Measurements from ENCODE around the gene INPP4B.

INPP4B gene

GRCh38 chr4:142452161-142452855 is 393.8 kb downstream of the INPP4B start:
- DNase-seq = no peak

- no peak for DNase-seq
Measured at GRCh38 chr4:142449771-142450373, 396.2 kb downstream of the INPP4B start.

DNA sequence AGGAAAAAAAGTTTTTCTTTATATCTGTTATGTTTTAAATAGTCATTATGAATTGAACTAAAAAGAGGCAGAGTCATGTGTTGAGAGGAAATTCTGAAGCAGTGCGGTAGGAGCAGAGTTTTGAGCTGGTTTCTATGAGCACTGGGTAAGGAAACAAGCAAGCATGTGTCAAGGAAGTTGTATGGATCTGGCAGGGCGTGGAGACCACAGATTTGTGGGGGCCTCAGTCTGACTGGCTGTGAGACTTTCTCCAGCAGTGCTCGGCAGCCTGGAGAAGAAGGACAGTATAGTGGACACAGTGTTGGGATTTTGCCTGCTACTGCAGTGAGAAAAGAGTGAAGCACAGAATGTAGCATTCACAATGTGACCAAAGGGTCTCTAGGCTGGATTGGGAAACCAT is 399.1 kb downstream of the INPP4B start:
- no peak for DNase-seq

GRCh38 chr4:142443469-142443868 is 402.6 kb downstream of the INPP4B start:
- DNase-seq = no peak

- DNase-seq = no peak
Measured at GRCh38 chr4:142440093-142440492, 406.0 kb downstream of the INPP4B start.

DNA sequence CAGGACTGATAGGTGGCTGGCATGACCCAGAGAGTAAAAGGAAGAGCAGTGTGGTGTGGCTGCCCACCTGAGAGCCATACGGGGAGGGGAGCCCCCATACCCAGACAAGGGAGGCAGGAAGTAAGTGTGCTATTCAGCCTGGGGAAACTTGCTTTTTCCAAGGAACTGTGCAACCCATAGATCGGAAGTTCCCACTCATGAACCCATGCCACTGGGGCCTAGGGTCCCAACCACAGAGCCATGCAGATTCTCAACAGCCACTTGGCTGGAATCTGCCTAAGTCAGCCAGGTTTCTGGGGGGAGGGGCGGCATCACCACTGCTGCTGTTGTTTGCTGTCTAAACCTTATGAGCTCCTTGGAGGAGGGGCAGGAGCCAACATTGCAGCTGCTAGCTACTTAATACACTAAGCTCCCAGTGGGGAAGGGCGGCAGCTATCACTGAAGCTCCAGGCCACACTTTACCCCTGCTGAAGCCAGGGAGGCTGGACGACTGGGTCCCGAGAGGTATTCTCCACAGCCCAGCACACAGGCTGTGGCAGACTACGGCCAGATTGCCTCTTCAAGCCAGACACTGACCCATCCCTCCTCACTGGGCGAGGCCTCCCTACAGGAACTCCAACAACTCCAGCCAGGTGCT is 410.4 kb downstream of the INPP4B start:
- DNase-seq = no peak

DNA sequence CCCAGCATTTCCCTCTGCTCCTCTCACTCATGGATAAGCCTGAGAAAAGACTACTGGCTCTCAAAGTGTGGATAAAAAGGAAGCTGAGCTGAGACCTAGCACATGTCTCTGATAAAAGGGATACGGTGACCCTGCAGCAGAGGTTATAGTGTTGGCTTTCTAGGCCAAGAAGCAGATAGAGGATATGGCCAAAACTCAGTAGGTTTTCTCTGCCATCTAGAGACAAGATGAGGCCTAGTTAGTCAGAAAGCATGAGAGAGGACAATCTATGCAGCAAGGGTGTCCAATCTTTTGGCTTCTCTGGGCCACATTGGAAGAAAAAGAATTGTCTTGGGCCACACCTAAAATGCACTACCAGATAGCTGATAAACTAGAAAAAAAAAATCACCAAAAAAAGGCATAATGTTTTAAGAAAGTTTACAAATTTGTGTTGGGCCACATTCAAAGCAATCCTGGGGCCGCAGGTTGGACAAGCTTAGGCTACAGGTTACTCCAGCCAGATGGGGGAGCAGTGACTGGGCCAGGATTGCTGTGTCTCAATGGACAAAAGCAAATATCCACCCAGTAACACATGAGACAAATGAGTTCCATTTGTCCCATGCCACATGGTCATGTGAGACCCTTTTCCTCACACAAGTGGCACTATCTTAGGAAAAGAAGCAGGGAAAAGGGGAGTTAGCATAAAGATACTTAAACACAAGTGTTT is 411.4 kb downstream of the INPP4B start:
- no peak for DNase-seq

- no peak for DNase-seq
Measured at GRCh38 chr4:142428715-142429114, 417.4 kb downstream of the INPP4B start.

DNA sequence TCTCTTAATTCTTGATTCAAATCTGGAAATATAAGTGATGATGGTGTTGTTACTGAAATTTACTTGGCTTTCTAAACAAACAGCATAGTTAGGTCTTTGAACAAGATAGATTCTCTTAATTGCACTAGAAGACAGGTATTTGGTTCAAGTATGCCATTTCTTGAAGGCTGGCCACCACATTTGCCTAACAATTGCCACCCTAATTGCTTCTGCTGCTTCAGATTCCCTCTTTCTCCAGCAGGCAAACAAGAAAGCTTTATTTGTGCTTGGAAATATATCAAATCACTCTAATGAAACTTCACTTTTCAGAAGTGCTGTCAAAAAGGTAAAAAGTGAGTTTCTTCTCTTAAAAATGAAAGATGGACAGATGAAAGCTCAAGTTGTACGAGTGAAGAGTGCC is 418.6 kb downstream of the INPP4B start:
- no peak for DNase-seq

GRCh38 chr4:142423861-142424260 is 422.2 kb downstream of the INPP4B start:
- no peak for DNase-seq

DNA sequence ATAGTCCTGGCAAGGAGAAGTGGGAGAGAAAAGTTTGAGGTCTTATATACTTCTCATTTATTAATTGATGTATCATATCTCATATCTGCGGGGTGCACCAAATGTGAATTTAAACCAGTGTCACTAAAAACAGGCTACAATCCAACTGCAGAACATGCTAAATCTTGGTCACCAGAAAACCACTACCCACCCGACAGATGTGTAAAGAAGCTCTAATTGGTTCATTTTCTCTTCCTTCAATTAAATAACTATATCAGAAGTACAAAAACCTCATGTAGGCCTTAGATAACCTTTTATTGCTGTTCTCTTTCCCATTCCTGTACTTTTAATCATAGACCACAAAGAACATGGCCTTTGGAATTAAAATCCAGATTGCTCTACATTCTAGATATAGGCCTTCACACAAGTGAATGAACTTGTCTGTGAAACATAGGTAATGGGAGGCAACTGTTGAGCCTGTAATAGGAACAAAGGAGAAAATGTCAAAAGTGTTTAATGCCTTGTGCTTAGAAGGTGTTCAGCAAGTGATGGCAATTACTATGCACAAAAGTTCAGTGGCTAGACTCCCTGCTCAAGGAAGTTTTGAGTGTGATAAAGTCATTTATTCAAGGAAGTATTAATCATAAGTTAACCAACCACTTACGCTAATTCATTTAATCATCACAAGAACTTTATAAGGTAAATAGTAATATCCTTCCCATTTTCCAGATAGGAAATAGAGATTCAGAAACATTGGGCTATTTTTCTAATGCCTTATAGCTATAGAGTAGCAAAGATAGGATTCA is 425.6 kb downstream of the INPP4B start:
- DNase-seq = no peak

DNA sequence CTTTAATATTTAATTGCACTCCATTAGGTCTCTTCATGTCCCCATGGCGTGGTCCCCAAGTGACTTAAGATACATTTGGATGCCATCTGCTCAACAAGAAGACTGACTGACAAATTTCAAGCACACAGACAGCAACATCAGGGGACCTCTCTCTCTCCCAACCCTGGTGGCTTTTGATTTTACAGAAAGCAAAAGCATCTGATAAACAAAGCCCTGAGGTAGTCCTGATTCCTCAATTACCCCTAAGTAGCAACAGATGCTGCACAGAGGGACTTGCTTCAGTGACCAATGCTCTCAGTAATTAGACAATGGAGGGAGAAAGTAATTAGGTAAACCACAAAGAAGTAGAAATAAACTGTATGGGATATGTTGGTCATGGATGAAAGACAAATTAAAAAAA is 426.4 kb downstream of the INPP4B start:
- DNase-seq = no peak

GRCh38 chr4:142418697-142419096 is 427.4 kb downstream of the INPP4B start:
- DNase-seq = no peak

GRCh38 chr4:142416711-142417275 is 429.3 kb downstream of the INPP4B start:
- no peak for DNase-seq

DNA sequence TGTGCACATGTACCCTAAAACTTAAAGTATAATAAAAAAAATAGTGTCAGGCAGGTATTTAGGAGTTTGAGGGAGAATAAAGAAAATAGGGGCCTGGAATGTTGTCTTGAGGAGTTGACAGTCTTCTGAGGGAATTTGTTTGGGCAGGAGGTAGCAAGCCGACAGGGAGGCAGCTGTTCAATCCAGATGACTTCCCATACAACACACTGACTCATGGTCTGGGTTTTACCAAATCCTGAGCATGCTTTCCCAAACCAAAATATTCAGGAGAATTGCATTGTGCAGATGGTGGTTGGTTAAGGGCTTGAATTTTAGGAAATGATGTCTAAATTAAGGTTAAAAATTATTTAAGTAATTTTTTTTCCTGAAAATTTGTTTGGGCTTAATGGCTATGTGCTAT is 430.0 kb downstream of the INPP4B start:
- DNase-seq = no peak

DNA sequence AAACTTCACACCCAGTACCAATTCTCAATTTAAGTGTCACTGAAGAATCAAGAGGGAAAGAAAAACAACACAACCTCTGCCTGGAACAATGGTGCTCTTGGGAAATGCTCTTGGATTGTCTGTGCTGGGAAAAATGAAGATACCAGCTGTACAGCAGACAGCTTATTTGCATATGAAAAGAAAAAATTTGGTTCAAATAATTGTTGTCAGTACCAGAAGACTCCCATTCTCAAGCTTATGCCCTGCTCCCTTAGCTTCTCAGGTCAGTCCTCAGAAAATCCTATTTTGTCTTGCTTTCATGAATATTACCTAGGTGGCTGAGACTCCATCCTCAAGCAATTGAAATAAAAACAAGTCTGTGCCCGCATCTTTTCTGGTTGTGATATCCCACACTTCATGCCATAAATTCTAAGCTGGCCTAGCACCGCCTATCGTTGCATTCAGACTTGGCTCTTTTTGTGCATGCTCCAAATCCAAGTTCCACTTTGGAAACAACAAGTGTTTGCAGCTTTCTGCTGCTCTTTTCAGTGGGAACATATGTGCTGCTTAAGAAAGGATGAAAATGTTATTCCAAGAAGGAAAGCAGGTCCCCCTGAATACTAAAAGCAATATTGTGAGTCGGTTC is 431.6 kb downstream of the INPP4B start:
- no peak for DNase-seq

GRCh38 chr4:142413485-142413884 is 432.6 kb downstream of the INPP4B start:
- no peak for DNase-seq

DNA sequence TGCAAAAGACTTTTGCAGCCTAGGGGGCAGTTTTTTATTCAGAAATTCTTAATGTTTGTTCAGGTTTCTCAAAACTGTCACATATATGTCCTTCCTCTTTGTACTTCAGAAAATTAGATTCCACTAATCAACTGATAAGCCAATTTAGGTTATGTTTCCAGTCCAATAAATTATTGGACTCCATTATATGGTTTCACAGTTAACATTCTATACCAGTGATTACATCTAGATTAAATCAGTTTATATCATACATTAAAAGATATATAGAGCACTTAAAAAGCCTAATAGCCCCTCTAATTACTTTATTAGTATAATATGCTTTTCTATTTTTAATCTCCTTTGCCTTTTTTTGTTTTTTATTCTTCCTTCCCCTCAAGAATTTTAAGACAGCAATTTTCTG is 434.1 kb downstream of the INPP4B start:
- no peak for DNase-seq

DNA sequence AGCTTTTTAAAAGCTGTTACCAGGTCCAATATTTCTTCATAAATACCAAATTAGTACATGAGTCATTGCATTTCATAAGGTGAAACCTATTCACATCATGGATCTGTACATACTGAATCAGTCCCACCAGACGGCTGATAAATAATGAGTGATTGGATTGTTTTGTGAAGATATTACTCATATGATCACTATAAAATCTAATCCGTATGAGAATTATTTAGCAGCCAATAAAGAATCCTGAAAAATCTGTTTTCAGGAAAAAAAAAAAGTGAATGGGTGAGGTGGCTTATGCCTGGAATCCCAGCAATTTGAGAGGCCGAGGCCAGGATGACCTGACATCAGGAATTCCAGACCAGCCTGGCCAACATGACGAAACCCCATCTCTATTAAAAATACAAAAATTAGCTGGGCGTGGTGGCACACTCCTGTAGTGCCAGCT is 438.1 kb downstream of the INPP4B start:
- DNase-seq = no peak

- no peak for DNase-seq
Measured at GRCh38 chr4:142407596-142407995, 438.5 kb downstream of the INPP4B start.

GRCh38 chr4:142406917-142407501 is 439.1 kb downstream of the INPP4B start:
- no peak for DNase-seq

GRCh38 chr4:142406499-142406835 is 439.6 kb downstream of the INPP4B start:
- DNase-seq = no peak
